NCI-H226 (cell line): ENCODE data around the gene MXRA8.

Experiments
- DNase-seq: peaks from one replicate; pipeline ENCODE4 v3.0.0-alpha.2; 2015

The MXRA8 gene

DNA sequence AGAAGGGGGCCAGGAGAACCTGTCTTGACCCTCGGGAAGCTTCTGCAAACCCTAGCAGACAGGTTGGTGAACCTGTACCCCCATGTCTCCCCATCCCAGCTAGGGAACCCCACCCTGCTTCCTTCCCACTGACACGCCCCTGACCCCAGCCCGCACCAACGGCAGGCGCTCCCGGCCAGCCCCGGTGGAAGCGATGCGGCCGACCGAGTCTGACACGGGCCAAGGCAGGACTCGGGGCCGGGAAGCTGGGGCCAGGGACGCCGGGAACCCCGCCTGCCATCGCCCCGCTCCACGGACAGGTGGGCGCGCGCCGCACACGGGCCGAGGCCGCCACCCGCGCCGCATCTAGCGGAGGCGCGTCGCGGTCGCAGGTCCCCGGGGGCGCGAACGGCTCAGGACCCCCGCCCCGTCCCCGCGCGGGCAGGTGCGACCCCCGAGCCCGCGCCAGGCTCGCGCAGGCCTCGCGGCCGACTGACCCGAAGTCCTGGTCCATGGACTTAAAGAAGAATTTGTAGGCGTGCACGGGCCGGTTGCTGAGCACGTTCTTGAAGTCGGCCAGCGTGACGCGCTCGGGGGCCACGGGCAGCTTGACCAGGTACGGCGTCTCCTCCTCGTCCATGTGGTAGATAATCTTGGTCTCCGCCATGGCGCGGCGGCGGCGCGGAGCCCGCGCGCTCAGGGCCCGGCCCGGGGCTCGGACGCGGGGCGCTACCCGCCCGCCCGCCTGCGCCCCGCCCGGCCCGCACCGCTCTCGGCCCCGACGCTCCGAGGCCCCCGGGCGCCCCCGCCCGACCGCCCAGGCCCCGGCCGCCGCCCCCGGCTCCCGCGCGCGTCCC is 9.7 kb downstream of the MXRA8 start:
- no peak for DNase-seq

DNA sequence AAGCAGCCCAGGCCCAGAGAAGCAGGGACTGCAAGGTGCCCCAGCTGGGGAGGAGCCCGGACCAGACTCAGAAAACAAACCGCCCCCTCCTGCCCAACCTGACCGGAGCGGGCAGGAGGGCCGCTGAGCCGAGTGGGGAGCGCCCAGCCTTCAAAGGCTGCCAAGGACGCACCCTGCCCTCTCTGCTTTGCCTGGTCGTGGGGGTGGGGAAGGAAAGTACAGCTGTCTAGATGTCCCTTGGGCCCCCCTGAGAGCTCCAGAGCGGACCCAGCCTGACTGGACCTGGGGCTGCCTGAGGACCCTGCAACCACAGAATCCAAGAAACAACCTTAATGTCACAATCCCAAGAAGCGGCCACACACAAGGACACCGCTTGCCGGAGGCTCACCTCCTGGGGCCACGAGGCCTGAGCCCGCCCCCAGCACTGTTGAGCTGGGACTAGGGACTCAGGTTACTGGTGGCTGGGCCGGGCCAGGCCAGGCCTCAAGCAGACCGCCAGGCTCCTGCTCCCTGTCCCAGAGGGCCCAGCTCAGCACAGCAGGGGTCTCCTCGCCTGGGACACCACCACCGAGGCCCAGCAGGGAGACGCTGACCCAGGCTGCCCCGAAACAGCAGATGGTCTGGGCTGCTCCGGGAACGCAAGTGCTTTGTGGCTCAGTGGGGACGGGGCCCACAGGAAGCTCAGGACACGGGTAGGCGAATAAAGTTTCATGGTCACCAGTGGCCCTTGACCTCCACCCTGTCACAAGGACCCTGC is 10.5 kb downstream of the MXRA8 start:
- peak; percentile 12 for DNase-seq

DNA sequence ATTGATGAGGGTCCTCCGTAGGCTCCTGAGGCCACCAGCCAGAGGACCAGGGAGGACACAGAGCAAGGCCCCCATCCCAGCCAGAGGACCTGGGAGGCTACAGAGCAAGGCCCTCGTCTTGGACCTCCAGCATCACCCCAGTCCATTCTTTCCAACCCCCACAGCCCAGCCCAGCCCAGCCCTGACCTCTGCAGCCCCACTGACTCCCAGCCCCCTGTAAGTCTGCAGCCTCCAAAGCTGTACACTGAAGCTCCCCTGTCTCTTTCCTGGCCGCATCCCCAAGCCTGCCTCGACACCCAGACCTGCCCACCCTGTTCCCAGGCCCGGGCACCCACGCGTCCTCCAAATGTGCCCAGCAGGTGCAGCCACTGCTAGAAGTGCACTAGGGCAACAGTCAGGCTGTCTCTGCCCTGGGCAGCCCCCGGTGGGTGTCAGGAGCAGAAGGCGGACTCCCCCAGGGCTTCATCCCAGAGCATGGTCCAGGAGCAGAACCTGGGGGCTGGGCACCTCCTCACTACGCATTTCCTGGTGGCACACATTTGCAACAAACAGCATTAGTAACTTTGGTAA is 11.2 kb downstream of the MXRA8 start:
- DNase-seq = no peak

- no peak for DNase-seq
Observed at GRCh38 chr1:1346501-1346890, 11.9 kb downstream of the MXRA8 start.

GRCh38 chr1:1345860-1346500 is 12.4 kb downstream of the MXRA8 start:
- DNase-seq = no peak

DNA sequence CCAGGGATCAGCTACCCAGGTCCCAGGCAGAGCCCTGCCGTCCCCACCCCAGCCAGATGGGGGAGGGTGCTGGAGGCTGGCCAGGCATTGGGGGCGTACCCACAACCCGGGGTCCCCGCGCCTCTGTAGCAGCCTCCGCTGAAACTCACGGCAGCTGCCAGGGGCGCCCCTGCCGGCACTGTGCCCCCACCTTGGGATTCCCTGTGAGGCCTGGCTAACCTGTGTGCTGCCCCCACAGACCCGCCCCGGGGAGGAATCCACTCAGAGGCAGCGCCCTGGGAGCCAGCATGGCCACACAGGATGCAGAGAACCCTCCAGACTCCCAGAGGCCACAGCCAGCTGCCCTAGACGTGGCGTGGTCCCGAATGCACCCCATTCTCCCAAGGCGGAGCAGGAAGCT is 13.0 kb downstream of the MXRA8 start:
- peak; percentile 65 for DNase-seq

- DNase-seq = peak; percentile 94
Observed at GRCh38 chr1:1344655-1345361, 13.5 kb downstream of the MXRA8 start.

GRCh38 chr1:1343811-1344421 is 14.4 kb downstream of the MXRA8 start:
- no peak for DNase-seq

- DNase-seq = no peak
Observed at GRCh38 chr1:1342584-1343115, 15.7 kb downstream of the MXRA8 start.

- no peak for DNase-seq
Observed at GRCh38 chr1:1342061-1342562, 16.2 kb downstream of the MXRA8 start.

DNA sequence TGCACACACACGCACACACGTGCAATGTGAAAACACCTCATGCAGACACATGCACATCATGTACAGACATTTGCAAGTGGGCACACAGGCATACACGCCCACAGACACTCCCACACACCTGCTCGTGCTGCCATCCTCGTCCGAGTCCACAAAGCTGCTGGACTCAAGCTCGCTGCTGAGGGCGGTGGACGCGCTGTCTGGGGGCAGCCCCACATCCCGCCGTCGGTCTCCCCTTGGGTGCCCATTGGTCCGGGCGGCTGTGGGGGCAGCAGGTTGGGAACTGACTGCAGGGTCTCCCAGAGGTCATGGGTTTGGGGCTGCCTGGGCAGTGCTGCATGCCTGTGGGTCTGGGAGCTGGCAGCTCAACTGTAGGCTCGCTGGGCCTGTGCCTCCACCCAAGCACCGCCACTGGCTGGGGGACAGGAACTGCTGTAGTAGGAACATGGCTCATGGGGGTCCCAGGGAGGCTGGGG is 16.8 kb downstream of the MXRA8 start:
- no peak for DNase-seq

GRCh38 chr1:1340791-1341548 is 17.4 kb downstream of the MXRA8 start:
- no peak for DNase-seq

DNA sequence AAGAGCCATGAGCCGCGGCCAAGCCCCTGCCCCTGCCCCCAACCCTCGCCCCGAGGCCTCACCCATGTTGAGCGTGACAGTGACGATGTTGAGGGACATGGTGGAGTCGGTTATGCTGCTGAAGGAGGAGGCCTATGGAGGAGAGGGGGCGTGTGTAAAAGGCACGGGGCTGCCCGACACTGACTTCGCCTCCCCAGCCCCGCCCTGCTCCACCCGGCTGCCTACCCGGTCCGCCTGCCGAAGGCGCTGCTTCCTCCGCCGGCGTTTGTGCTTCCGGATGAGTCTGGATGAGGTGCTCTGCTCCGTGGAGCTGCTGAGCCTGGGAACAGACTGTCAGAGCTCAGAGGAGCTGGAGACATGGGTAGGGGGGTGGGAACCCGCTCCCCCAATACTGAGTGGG is 18.2 kb downstream of the MXRA8 start:
- DNase-seq = no peak

- DNase-seq = no peak
Observed at GRCh38 chr1:1338278-1338677, 20.1 kb downstream of the MXRA8 start.

GRCh38 chr1:1337793-1338147 is 20.6 kb downstream of the MXRA8 start:
- no peak for DNase-seq

GRCh38 chr1:1336931-1337792 is 21.2 kb downstream of the MXRA8 start:
- no peak for DNase-seq

DNA sequence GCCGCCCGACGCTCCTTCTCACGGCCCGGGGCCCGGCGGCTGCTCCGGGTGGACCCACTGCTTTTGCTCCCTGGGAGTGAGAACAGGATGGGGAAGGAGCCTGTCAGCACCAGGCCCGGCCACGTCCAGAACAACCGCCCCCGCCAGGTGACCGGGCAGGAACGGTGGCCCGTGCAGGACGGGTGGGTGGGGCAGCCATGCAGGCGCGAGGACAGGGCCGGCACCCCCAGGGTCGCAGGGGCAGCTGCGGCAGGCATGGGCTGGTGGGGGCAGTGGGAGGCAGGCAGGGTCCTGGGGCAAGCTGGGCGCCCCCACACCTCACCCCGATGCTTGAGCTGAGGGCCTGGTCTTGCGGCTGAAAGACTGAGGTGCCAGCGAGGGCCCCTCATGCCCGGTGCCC is 21.9 kb downstream of the MXRA8 start:
- DNase-seq = no peak

- DNase-seq = no peak
Observed at GRCh38 chr1:1335792-1336248, 22.5 kb downstream of the MXRA8 start.

DNA sequence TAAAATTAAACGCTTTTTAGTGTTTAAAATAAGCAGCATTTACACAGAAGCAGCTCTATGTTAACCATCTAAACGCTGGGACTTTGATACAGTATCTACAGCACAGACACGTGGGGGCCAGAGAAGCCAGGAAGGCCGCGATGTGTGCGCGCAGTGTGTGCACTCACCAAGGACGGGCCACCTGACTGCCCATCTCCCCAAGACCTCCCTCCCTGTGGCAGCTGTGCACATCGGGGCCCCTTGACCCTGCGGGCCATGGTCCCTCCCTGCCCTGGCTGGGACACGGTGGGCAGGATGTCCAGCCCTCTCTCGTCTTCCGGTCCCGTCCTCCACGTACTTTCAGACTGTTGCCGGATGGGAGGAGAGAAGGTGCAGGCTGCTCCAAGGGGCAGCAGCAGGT is 23.1 kb downstream of the MXRA8 start:
- no peak for DNase-seq

- DNase-seq = no peak
Observed at GRCh38 chr1:1334835-1335234, 23.5 kb downstream of the MXRA8 start.
